Liver (tissue), 9 donors: ENCODE data around the gene SLC25A45. TPM values are rescaled to one million over a fixed set of nuclear protein-coding genes. Genes with fewer than 3 reads are reported as not detected.

Source experiments
- DNase-seq: peaks from one replicate; pipeline ENCODE4 v3.0.0-alpha.2; 2017; ENCODE audit warnings: low spot score
- H3K27ac ChIP-seq, 2 donors: one replicate each; pipeline ENCODE4 v1.7.0; 2013; ENCODE audit warnings: inconsistent platforms in 2 of 2, low read length in 2 of 2, control low read depth in 1 of 2, low read depth in 1 of 2, mild to moderate bottlenecking in 1 of 2
- H3K27me3 ChIP-seq, 4 donors: one replicate each; pipeline versions ENCODE4 v1.6.1 to v1.7.0; 2013; ENCODE audit warnings: low read length in 3 of 4, inconsistent platforms in 1 of 4, mild to moderate bottlenecking in 1 of 4, moderate library complexity in 1 of 4; ENCODE audit not compliant: control insufficient read depth in 4 of 4, insufficient read depth in 4 of 4
- H3K36me3 ChIP-seq, 4 donors: one replicate each; pipeline versions ENCODE4 v1.6.1 to v1.7.0; 2013; ENCODE audit warnings: low read length in 3 of 4, mild to moderate bottlenecking in 3 of 4, low read depth in 1 of 4, moderate library complexity in 1 of 4; ENCODE audit not compliant: control insufficient read depth in 4 of 4, insufficient read depth in 3 of 4
- H3K4me1 ChIP-seq, 4 donors: one replicate each; pipeline versions ENCODE4 v1.6.1 to v1.7.0; 2013; ENCODE audit warnings: low read length in 3 of 4, mild to moderate bottlenecking in 3 of 4, moderate library complexity in 1 of 4; ENCODE audit not compliant: control insufficient read depth in 4 of 4, insufficient read depth in 4 of 4
- H3K4me3 ChIP-seq, 3 donors: one replicate each; pipeline versions ENCODE4 v1.6.1 to v1.7.0; 2013; ENCODE audit warnings: low read length in 3 of 3, control low read depth in 1 of 3, low read depth in 1 of 3, mild to moderate bottlenecking in 1 of 3
- H3K9ac ChIP-seq, 2 donors: one replicate each; pipeline ENCODE4 v1.7.0; 2013; ENCODE audit warnings: low read length in 2 of 2, mild to moderate bottlenecking in 2 of 2, moderate library complexity in 2 of 2, control low read depth in 1 of 2, low read depth in 1 of 2
- H3K9me3 ChIP-seq, 4 donors: one replicate each; pipeline versions ENCODE4 v1.6.1 to v1.7.0; 2013; ENCODE audit warnings: low read length in 3 of 4; ENCODE audit not compliant: control insufficient read depth in 4 of 4
- EGR1 ChIP-seq, 2 donors: IDR thresholded peaks; 2 replicates each; pipeline ENCODE4 v1.6.1; 2016 to 2018; ENCODE audit warnings: antibody characterized with exemption in 2 of 2, low read depth in 2 of 2
- FOXA1 ChIP-seq: IDR thresholded peaks from 2 replicates; pipeline ENCODE4 v1.6.1; 2016; ENCODE audit warnings: antibody characterized with exemption
- FOXA2 ChIP-seq: IDR thresholded peaks from 2 replicates; pipeline ENCODE4 v1.6.1; 2016; ENCODE audit warnings: antibody characterized with exemption
- GABPA ChIP-seq, 2 donors: IDR thresholded peaks in 1 of 2; conservative IDR thresholded peaks in 1 of 2; 2 replicates each; pipeline ENCODE4 v1.6.1; 2016; ENCODE audit warnings: antibody characterized with exemption in 2 of 2, mild to moderate bottlenecking in 1 of 2, moderate library complexity in 1 of 2
- HNF4A ChIP-seq, 2 donors: conservative IDR thresholded peaks; 2 replicates each; pipeline ENCODE4 v1.6.1; 2016; ENCODE audit warnings: antibody characterized with exemption in 2 of 2, mild to moderate bottlenecking in 2 of 2
- HNF4G ChIP-seq: IDR thresholded peaks from 2 replicates; pipeline ENCODE4 v1.6.1; 2016; ENCODE audit warnings: antibody characterized with exemption
- JUND ChIP-seq, 2 donors: IDR thresholded peaks; 2 replicates each; pipeline ENCODE4 v1.6.1; 2016; ENCODE audit warnings: antibody characterized with exemption in 2 of 2
- NR2F2 ChIP-seq: IDR thresholded peaks from 2 replicates; pipeline ENCODE4 v1.6.1; 2016; ENCODE audit warnings: antibody characterized with exemption
- RAD21 ChIP-seq, 2 donors: IDR thresholded peaks; 2 replicates each; pipeline ENCODE4 v1.6.1; 2016; ENCODE audit warnings: antibody characterized with exemption in 2 of 2, mild to moderate bottlenecking in 2 of 2
- RXRA ChIP-seq, 2 donors: IDR thresholded peaks; 2 replicates each; pipeline ENCODE4 v1.6.1; 2017 to 2018; ENCODE audit warnings: antibody characterized with exemption in 2 of 2, mild to moderate bottlenecking in 1 of 2
- SP1 ChIP-seq: IDR thresholded peaks from 2 replicates; pipeline ENCODE4 v1.6.1; 2018; ENCODE audit warnings: antibody characterized with exemption, mild to moderate bottlenecking
- TAF1 ChIP-seq: conservative IDR thresholded peaks from 2 replicates; pipeline ENCODE4 v1.6.1; 2016; ENCODE audit warnings: antibody characterized with exemption, mild to moderate bottlenecking
- YY1 ChIP-seq: IDR thresholded peaks from 2 replicates; pipeline ENCODE4 v1.6.1; 2016; ENCODE audit warnings: antibody characterized with exemption, mild to moderate bottlenecking
- WGBS: extraction: QIAGEN DNeasy Blood & Tissue Kit; methylation state at CpG from one replicate; pipeline ENCODE4 v1.1.7; 2013; 5-methylcytosine and 5-hydroxymethylcytosine counted together
- polyA plus RNA-seq, 2 donors: library from polyadenylated mRNA; stranded (reverse) in 1 of 2; unstranded in 1 of 2; fragments of 200-250 nt in 1 of 2; fragments of >200 nt in 1 of 2; fragmentation: Nextera tagmentation in 1 of 2; extraction: Ambion mirVana in 1 of 2; gene quantifications; one replicate each; pipeline versions ENCODE4 v1.2.1 to v1.2.3, GENCODE V29; 2013 to 2015
- total RNA-seq, 2 donors: library from RNA; depleted of rRNA; stranded (reverse); fragments of >200 nt; gene quantifications; one replicate each; pipeline ENCODE4 v1.2.3, GENCODE V29; 2014
- TF ChIP-seq, protein P1 (sequence below): IDR thresholded peaks from 2 replicates; pipeline ENCODE4 v1.6.1; 2016; ENCODE audit warnings: antibody characterized with exemption, mild to moderate bottlenecking
- TF ChIP-seq, protein P2 (sequence below): IDR thresholded peaks from 2 replicates; pipeline ENCODE4 v1.6.1; 2016; ENCODE audit warnings: antibody characterized with exemption
- TF ChIP-seq, protein P3 (sequence below): IDR thresholded peaks from 2 replicates; pipeline ENCODE4 v1.6.1; 2016; ENCODE audit warnings: antibody characterized with exemption
- TF ChIP-seq, protein P4 (sequence below): fragments of 150-350 bp; IDR thresholded peaks from 2 replicates; pipeline ENCODE4 v1.5.1; 2017; ENCODE audit warnings: improper control_type of control experiment, low read depth, low read length; ENCODE audit not compliant: missing input control
- TF ChIP-seq, protein P5 (sequence below): IDR thresholded peaks from 2 replicates; pipeline ENCODE4 v1.6.1; 2016; ENCODE audit warnings: antibody characterized with exemption
- donor health status: healthy.
- donor health status: healthy.
- donor health status: healthy.
- donor health status: healthy.
- donor health status: healthy.

SLC25A45 gene
- total and polyA plus RNA-seq, 4 donors = 4.5 to 6.8 (median 5.3) TPM

DNA sequence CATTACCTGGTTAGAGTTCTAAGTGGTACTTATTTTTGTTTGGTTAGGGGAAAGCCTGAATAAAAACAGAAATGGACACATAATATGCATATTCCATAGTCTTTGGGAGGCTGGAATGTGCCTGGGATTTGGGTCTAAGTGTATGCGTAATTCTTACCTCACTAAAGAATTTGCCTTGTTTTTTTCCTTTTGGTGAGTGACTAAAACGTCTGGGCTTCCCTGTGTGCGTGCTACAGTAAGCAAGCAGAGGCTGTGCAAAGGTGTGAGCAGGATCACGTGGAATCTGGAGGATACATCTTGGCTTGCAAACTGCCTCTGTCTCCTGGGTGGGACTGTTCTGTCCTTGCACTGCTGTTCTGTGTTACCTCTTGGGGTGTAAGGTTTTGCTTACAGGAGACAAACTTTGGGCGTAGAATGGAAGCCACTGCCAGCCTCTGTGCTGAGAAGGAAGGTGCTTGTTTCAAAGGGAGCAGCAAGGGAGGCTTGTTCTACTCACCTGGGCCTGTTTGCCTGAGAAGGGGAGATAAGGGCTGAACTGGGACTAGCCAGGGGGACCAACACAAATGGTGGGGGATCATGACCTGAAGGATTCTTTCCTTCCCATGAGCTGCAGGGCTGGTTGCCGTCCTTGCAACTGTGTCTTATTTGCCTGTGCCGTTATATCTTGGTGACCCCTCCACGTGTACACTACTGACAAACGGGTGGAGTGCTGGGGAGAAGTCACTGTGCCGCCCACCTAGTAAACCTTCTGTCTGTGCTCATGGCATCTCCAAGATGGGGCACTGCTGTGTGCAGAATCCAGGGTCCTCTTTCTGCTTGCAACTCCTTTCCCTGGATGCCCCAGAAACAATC, 44.6 kb upstream of the SLC25A45 start:
- DNase-seq = peak; percentile 60
- WGBS = 8% methylated on average over 10 of the region's 10 CpGs
- H3K27me3 ChIP-seq = no peaks in the 10 kb centered on the region
- peaks cover 0 to 27% (median 11%) of the 10 kb centered on the region in 4 donors for H3K4me1 ChIP-seq
- H3K4me3 ChIP-seq = peak overlapping the region; percentile 63 to 99 (median 73)
- TF ChIP-seq RAD21 (IDR thresholded peaks at IDR 0.05) (no peak), EGR1 (IDR thresholded peaks at IDR 0.05; ENCODE audit: low read depth in 2 of 2) (peak in 1 of 2 donors; percentile 64), HNF4G (no peak), FOXA2 (peak; percentile 19), FOXA1 (peak; percentile 9), GABPA (IDR thresholded peaks at IDR 0.05 in 1 of 2, conservative IDR thresholded peaks at IDR 0.05 in 1 of 2) (no peak), HNF4A (conservative IDR thresholded peaks at IDR 0.05) (peak in 1 of 2 donors; percentile 24), TAF1 (peak; percentile 29), JUND (IDR thresholded peaks at IDR 0.05) (peak; percentile 50 to 89), YY1 (peak; percentile 60), NR2F2 (peak; percentile 43), RXRA (IDR thresholded peaks at IDR 0.05) (peak; percentile 19 to 53), SP1 (no peak)
- TF ChIP-seq, protein P1, sequence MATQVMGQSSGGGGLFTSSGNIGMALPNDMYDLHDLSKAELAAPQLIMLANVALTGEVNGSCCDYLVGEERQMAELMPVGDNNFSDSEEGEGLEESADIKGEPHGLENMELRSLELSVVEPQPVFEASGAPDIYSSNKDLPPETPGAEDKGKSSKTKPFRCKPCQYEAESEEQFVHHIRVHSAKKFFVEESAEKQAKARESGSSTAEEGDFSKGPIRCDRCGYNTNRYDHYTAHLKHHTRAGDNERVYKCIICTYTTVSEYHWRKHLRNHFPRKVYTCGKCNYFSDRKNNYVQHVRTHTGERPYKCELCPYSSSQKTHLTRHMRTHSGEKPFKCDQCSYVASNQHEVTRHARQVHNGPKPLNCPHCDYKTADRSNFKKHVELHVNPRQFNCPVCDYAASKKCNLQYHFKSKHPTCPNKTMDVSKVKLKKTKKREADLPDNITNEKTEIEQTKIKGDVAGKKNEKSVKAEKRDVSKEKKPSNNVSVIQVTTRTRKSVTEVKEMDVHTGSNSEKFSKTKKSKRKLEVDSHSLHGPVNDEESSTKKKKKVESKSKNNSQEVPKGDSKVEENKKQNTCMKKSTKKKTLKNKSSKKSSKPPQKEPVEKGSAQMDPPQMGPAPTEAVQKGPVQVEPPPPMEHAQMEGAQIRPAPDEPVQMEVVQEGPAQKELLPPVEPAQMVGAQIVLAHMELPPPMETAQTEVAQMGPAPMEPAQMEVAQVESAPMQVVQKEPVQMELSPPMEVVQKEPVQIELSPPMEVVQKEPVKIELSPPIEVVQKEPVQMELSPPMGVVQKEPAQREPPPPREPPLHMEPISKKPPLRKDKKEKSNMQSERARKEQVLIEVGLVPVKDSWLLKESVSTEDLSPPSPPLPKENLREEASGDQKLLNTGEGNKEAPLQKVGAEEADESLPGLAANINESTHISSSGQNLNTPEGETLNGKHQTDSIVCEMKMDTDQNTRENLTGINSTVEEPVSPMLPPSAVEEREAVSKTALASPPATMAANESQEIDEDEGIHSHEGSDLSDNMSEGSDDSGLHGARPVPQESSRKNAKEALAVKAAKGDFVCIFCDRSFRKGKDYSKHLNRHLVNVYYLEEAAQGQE = no peak
- TF ChIP-seq, protein P2, sequence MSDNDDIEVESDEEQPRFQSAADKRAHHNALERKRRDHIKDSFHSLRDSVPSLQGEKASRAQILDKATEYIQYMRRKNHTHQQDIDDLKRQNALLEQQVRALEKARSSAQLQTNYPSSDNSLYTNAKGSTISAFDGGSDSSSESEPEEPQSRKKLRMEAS = peak; percentile 55
- TF ChIP-seq, protein P3, sequence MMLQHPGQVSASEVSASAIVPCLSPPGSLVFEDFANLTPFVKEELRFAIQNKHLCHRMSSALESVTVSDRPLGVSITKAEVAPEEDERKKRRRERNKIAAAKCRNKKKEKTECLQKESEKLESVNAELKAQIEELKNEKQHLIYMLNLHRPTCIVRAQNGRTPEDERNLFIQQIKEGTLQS = no peak
- TF ChIP-seq, protein P4, sequence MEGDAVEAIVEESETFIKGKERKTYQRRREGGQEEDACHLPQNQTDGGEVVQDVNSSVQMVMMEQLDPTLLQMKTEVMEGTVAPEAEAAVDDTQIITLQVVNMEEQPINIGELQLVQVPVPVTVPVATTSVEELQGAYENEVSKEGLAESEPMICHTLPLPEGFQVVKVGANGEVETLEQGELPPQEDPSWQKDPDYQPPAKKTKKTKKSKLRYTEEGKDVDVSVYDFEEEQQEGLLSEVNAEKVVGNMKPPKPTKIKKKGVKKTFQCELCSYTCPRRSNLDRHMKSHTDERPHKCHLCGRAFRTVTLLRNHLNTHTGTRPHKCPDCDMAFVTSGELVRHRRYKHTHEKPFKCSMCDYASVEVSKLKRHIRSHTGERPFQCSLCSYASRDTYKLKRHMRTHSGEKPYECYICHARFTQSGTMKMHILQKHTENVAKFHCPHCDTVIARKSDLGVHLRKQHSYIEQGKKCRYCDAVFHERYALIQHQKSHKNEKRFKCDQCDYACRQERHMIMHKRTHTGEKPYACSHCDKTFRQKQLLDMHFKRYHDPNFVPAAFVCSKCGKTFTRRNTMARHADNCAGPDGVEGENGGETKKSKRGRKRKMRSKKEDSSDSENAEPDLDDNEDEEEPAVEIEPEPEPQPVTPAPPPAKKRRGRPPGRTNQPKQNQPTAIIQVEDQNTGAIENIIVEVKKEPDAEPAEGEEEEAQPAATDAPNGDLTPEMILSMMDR = no peak
- TF ChIP-seq, protein P5, sequence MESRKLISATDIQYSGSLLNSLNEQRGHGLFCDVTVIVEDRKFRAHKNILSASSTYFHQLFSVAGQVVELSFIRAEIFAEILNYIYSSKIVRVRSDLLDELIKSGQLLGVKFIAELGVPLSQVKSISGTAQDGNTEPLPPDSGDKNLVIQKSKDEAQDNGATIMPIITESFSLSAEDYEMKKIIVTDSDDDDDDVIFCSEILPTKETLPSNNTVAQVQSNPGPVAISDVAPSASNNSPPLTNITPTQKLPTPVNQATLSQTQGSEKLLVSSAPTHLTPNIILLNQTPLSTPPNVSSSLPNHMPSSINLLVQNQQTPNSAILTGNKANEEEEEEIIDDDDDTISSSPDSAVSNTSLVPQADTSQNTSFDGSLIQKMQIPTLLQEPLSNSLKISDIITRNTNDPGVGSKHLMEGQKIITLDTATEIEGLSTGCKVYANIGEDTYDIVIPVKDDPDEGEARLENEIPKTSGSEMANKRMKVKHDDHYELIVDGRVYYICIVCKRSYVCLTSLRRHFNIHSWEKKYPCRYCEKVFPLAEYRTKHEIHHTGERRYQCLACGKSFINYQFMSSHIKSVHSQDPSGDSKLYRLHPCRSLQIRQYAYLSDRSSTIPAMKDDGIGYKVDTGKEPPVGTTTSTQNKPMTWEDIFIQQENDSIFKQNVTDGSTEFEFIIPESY = peak; percentile 28
- H3K36me3 ChIP-seq = peaks cover 0 to 2% (median 0%) of the 10 kb centered on the region in 4 donors
- no peaks in the 10 kb centered on the region for H3K9me3 ChIP-seq
- peak overlapping the region; percentile 99 to 100 for H3K27ac ChIP-seq
- H3K9ac ChIP-seq = peak overlapping the region in 1 of 2 donors; percentile 100
